Body of pancreas (tissue), 4 donors: ENCODE results near the gene CCDC92B. TPM values are rescaled to one million over a fixed set of nuclear protein-coding genes. Genes with fewer than 3 reads are reported as not detected.
A peak's percentile ranks its signal among the peaks of the same experiment; 100 is the strongest.

Experiments used
- ATAC-seq: fragments of 150-250 bp; one replicate; pipeline ENCODE4 v1.9.1; 2016
- DNase-seq, 4 donors: peaks; one replicate each; pipeline ENCODE4 v3.0.0-alpha.2; 2019
- H3K27ac ChIP-seq, 4 donors: fragments of 200-600 bp; sonication (generic); 1 replicate in 3 of 4; 2 replicates in 1 of 4; pipeline versions ENCODE4 v1.5.1 to v1.6.1; 2016 to 2019; ENCODE audit warnings: mild to moderate bottlenecking in 1 of 4, mixed read lengths in 1 of 4, moderate library complexity in 1 of 4
- H3K27me3 ChIP-seq, 2 donors: fragments of 200-600 bp; sonication (generic); one replicate each; pipeline ENCODE4 v1.6.0; 2016; ENCODE audit warnings: mild to moderate bottlenecking in 1 of 2
- H3K36me3 ChIP-seq, 2 donors: fragments of 200-600 bp; sonication (generic); replicated peaks in 1 of 2; 2 replicates each; pipeline ENCODE4 v1.5.1; 2016; ENCODE audit warnings: low read depth in 2 of 2; ENCODE audit not compliant: insufficient read depth in 1 of 2
- H3K4me1 ChIP-seq: fragments of 200-600 bp; sonication (generic); one replicate; pipeline ENCODE4 v1.6.0; 2016
- H3K4me3 ChIP-seq, 2 donors: fragments of 200-600 bp; sonication (generic); 1 replicate in 1 of 2; 2 replicates in 1 of 2; pipeline ENCODE4 v1.5.1; 2016 to 2019
- H3K9me3 ChIP-seq, 3 donors: fragments of 200-600 bp; sonication (generic); 1 replicate in 2 of 3; 2 replicates in 1 of 3; pipeline ENCODE4 v1.5.1; 2016
- POLR2A ChIP-seq, 3 donors: fragments of 450-650 bp; IDR thresholded peaks; one replicate each; pipeline ENCODE4 v1.6.1; 2016; ENCODE audit warnings: antibody characterized with exemption in 3 of 3, mild to moderate bottlenecking in 2 of 3
- WGBS, 2 donors: methylation state at CpG; one replicate each; pipeline ENCODE4 v1.1.5; 2017; 5-methylcytosine and 5-hydroxymethylcytosine counted together
- intact Hi-C: fragments of 100-400 bp; cut with DNase I; formaldehyde crosslinking; loops from one replicate; pipeline ENCODE4 v1.15.1; 2023
- total RNA-seq, 2 donors: library from RNA; depleted of rRNA; stranded (reverse); fragments of >200 nt; gene quantifications; one replicate each; pipeline ENCODE4 v1.1.0, GENCODE V29; 2016
- TF ChIP-seq, protein P1 (sequence below), 7 experiments: fragments of 450-650 bp in 4 of 7; fragments of 200-600 bp in 3 of 7; sonication (generic) in 3 of 7; IDR thresholded peaks; one replicate each; pipeline ENCODE4 v1.5.1; 2016 to 2019; ENCODE audit warnings: antibody characterized with exemption in 7 of 7

Gene CCDC92B
- total RNA-seq, 2 donors from 2014 or later = 0.26 TPM; not detected in 1

DNA sequence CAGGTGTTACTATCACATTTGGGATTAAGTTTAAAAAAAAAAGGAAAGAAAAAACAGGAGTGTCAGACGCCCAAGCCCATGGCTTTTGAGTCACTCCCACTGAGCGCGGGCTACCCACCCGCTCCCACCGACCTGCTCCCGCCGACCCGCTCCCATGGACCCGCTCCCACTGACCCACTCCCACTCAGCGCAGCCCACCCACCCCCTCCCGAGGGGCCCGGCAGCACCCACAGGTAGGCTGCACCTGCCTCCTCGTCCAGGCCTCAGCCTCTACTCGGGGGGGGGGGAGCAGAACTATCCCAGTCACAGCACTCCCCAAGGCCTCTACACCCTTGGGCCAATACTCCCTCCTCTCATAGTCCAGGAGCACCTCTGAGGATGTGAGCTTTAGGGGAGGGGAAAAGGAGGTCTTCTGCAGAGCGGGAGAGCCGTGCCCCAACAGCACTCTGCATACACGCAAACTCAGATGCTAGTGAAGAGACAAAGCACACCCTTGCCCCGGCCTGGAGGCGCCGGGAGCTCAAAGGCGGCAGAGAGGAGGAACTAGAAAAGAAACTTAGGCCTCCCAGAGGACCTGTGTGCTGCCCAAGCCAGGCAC lies 40.8 kb downstream of the CCDC92B start:
- H3K4me1 ChIP-seq = peaks cover 63% of the 10 kb centered on the region
- no peaks in the 10 kb centered on the region for H3K27me3 ChIP-seq
- no peaks in the 10 kb centered on the region for H3K36me3 ChIP-seq
- WGBS, 2 donors = 46 to 53% methylated on average over 10 to 19 of the region's 21 CpGs
- no peak for TF ChIP-seq POLR2A (IDR thresholded peaks at IDR 0.05)
- TF ChIP-seq, protein P1, sequence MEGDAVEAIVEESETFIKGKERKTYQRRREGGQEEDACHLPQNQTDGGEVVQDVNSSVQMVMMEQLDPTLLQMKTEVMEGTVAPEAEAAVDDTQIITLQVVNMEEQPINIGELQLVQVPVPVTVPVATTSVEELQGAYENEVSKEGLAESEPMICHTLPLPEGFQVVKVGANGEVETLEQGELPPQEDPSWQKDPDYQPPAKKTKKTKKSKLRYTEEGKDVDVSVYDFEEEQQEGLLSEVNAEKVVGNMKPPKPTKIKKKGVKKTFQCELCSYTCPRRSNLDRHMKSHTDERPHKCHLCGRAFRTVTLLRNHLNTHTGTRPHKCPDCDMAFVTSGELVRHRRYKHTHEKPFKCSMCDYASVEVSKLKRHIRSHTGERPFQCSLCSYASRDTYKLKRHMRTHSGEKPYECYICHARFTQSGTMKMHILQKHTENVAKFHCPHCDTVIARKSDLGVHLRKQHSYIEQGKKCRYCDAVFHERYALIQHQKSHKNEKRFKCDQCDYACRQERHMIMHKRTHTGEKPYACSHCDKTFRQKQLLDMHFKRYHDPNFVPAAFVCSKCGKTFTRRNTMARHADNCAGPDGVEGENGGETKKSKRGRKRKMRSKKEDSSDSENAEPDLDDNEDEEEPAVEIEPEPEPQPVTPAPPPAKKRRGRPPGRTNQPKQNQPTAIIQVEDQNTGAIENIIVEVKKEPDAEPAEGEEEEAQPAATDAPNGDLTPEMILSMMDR (IDR thresholded peaks at IDR 0.05) = no peak
- no peak for DNase-seq
- H3K4me3 ChIP-seq = no peak overlapping the region
- H3K9me3 ChIP-seq = no peaks in the 10 kb centered on the region
- no peak for ATAC-seq
- H3K27ac ChIP-seq = peak overlapping the region; percentile 82 to 93 (median 92)
- intact Hi-C loops = loop anchor here (10.0 kb wide), 1 partner anchor 114 kb away; the partner anchor contains the start of gene PAFAH1B1

DNA sequence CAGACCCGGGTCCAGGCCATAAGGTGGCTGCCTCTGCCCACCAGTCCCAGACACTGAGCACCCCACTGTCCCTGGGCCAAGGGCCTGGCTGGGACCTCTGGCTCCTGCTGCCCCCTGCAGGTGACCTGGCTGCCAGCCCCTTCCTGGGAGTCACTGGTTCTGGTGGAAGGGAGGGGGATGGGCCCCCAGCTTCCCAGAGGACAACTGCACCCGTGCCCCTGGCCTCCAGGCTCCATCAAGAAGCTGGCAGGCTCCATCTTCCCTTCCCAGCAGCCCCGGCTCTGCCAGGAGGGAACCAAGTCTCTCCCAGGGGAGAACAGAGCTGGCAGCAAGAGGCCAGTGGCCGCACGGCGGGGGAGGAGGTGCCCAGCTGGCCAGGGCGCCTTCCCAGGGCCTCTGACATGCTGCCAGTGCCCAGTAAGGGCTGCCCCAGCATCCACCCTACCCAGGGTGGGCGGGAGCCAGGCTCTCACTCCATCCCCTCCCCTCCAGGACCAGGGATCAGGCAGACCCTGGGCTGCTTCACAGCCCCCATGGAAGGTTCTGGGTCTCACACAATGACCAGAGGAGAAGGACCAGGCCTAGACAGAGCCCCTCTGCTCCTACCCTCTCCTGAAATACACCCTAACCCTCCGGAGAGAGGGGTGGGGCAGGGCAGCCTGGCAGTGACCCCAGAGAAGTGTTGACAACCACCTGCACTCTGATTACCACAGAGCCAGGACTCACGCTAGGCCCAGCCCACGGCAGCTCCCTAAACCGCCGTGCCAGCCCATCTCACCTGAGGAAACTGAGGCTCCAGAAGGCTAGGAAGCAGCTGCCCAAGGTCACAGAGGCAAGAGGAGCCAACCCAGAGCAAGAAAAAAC lies 41.5 kb downstream of the CCDC92B start:
- intact Hi-C loops = loop anchor here (10.0 kb wide), 1 partner anchor 113 kb away; the partner anchor contains the start of gene PAFAH1B1
- ATAC-seq = no peak

DNA sequence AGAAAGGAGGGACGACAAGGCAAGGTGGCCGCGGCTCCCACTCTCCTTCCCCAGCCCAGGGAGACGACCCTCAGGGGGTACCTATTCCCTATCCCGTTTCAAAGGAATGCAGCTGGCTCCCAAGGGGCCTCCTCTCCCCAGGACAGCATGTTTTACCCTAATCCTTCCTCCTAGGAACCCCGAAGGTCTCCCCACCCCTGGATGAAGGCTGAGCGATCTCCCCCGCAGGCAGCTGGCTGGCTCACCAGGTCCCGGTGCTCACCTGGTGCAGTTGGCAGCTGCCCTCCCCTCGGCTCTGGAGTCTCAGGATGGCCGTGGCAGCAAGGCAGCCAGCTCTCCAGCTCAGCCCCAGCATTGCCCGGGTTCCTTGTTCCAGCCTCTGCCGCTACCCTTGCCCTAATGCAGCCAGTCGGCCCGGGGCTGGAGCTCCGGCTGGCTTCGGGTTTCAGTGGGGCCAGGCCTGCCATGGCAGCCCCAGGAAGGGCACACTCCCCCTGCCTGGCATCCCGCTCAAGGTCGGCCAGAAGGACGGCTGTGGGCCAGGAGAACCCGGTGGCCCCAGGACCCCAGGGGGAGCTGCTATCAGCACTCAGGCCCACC lies 42.4 kb downstream of the CCDC92B start:
- no peak overlapping the region for H3K4me3 ChIP-seq
- no peak for TF ChIP-seq POLR2A (IDR thresholded peaks at IDR 0.05)
- TF ChIP-seq, protein P1 (IDR thresholded peaks at IDR 0.05) = no peak
- 27 to 61% methylated on average over 3 to 21 of the region's 21 CpGs for WGBS, 2 donors
- no peaks in the 10 kb centered on the region for H3K9me3 ChIP-seq
- intact Hi-C loops = loop anchor here (10.0 kb wide), 1 partner anchor 112 kb away; the partner anchor contains the start of gene PAFAH1B1
- ATAC-seq (no peak), DNase-seq (peak in 1 of 4 donors; percentile 48)
- no peaks in the 10 kb centered on the region for H3K27me3 ChIP-seq
- H3K27ac ChIP-seq = peak overlapping the region in 3 of 4 donors; percentile 82 to 93 (median 93)
- H3K36me3 ChIP-seq = peaks cover 6 to 12% of the 10 kb centered on the region in 2 donors
- H3K4me1 ChIP-seq = peaks cover 56% of the 10 kb centered on the region

More for the DNA sequence above, 41.5 kb downstream of the CCDC92B start:
- TF ChIP-seq, protein P1 (IDR thresholded peaks at IDR 0.05) = peak; percentile 21 to 61 (median 50)
- TF ChIP-seq POLR2A (IDR thresholded peaks at IDR 0.05) = no peak
- H3K4me3 ChIP-seq = no peak overlapping the region
- H3K27me3 ChIP-seq = no peaks in the 10 kb centered on the region
- peaks cover 0 to 3% of the 10 kb centered on the region in 2 donors for H3K36me3 ChIP-seq
- H3K9me3 ChIP-seq = no peaks in the 10 kb centered on the region
- peak overlapping the region; percentile 32 to 93 (median 88) for H3K27ac ChIP-seq
- peak; percentile 65 to 74 (median 68) for DNase-seq
- peaks cover 63% of the 10 kb centered on the region for H3K4me1 ChIP-seq
- WGBS, 2 donors = 5 to 31% methylated on average over 4 to 13 of the region's 13 CpGs

DNA sequence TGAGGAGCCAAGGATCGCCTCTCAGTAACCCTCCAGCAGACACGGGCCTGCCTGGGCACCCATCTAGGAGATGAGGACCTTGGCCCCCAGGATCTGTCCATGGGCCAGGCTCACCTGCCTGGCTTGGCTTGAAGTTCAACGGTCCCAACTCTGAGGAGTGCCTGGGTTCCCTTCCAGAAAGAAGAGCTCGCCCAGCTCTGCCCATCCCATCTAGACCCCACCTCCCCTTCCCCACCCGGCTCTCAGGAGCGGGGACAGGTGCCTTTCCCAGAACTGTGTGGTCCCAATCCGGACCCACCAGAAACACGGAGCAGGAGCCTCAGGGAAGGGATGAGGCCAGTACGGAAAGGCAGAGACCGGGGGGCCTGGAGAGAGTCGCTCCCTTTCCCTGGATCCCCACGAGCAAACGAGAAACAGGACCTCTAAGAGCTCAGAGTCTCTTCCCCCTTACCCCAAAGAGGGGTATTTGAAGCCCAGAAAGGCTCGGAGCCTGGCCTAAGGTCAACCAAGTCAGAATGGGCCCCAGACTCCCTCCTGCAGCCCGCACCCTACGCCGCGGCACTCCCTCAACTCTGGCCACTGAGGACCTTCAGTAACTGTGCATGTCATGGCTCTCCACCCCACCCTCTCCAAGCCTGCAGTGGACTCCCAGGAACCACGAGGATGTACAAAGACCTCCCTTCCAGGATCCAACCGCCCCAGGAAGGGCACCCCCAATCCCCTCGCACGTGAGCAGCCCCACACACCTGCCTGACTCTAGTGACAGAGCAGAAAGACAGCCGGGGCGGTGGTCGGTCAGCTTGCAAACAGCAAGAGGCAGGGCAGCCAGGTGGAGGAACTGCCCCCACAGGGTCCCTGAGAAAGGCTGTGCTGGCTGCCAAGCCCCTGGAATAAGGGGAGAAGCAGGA lies 43.3 kb downstream of the CCDC92B start:
- Histone ChIP-seq H3K27me3 (no peaks in the 10 kb centered on the region), H3K9me3 (no peaks in the 10 kb centered on the region), H3K4me1 (peaks cover 53% of the 10 kb centered on the region), H3K27ac (peak overlapping the region in 1 of 4 donors; percentile 93), H3K36me3 (peaks cover 6 to 20% of the 10 kb centered on the region in 2 donors), H3K4me3 (no peak overlapping the region)
- DNase-seq (no peak), ATAC-seq (no peak)
- TF ChIP-seq, protein P1 (IDR thresholded peaks at IDR 0.05) = no peak
- no peak for TF ChIP-seq POLR2A (IDR thresholded peaks at IDR 0.05)
- 86 to 88% methylated on average over 13 to 25 of the region's 25 CpGs for WGBS, 2 donors
- intact Hi-C loops = loop anchor here (10.0 kb wide), 1 partner anchor 111 kb away; the partner anchor contains the start of gene PAFAH1B1
